IMR-90 (cell line): ENCODE data around the gene OR2V2. TPM values are rescaled to one million over a fixed set of nuclear protein-coding genes. Genes with fewer than 3 reads are reported as not detected.

Source experiments
- ATAC-seq: fragments of 200-7000 bp; cut with Tn5 transposase; 2 replicates; pipeline ENCODE4 v1.9.1; 2020; ENCODE audit warnings: low read depth, mild to moderate bottlenecking, moderate library complexity
- BruUV-seq: library from RNA; stranded (reverse); fragments of 400-500 nt; replicated peaks from 2 replicates; lab custom pipeline; 2021; lab: Mats Ljungman, UMichigan
- CTCF ChIA-PET: fragments of 300-600 bp; formaldehyde crosslinking; extraction: SDS; loops from one replicate; lab custom pipeline; 2021; ENCODE audit warnings: antibody characterized with exemption; lab: Yijun Ruan, JAX
- POLR2A ChIA-PET: fragments of 300-600 bp; sonication (Branson Sonifier 250); formaldehyde crosslinking; loops from one replicate; lab custom pipeline; 2022; ENCODE audit warnings: antibody characterized with exemption; ENCODE audit not compliant: unreplicated experiment; lab: Charles Lee
- DNase-seq: peaks from one replicate; pipeline ENCODE4 v3.0.0; 2013
- H2AFZ ChIP-seq: replicated peaks from 2 replicates; pipeline ENCODE3; 2013; ENCODE audit warnings: low read length, mild to moderate bottlenecking; ENCODE audit not compliant: poor library complexity
- H2AK5ac ChIP-seq: 2 replicates; pipeline ENCODE4 v1.6.1; 2013; ENCODE audit warnings: low read depth, low read length, inconsistent platforms
- H2AK9ac ChIP-seq: replicated peaks from 2 replicates; pipeline ENCODE3; 2013; ENCODE audit warnings: mild to moderate bottlenecking, low read depth, low read length, moderate library complexity; ENCODE audit not compliant: poor library complexity
- H2BK120ac ChIP-seq: 2 replicates; pipeline ENCODE4 v1.6.1; 2013; ENCODE audit warnings: low read depth, low read length, inconsistent platforms
- H2BK15ac ChIP-seq: 3 replicates; pipeline ENCODE4 v1.6.1; 2013; ENCODE audit warnings: low read depth, low read length, inconsistent platforms
- H2BK20ac ChIP-seq: 2 replicates; pipeline ENCODE4 v1.6.1; 2013; ENCODE audit warnings: low read depth, mild to moderate bottlenecking, inconsistent platforms, low read length, moderate library complexity
- H2BK5ac ChIP-seq: 2 replicates; pipeline ENCODE4 v1.6.1; 2013; ENCODE audit warnings: mild to moderate bottlenecking, low read depth, low read length, inconsistent platforms; ENCODE audit not compliant: poor library complexity, severe bottlenecking
- H3K14ac ChIP-seq: replicated peaks from 2 replicates; pipeline ENCODE4 v1.6.1; 2013; ENCODE audit warnings: low read depth, low read length, inconsistent platforms
- H3K18ac ChIP-seq: 2 replicates; pipeline ENCODE4 v1.6.1; 2013; ENCODE audit warnings: low read depth, low read length, control low read depth
- H3K23ac ChIP-seq: 2 replicates; pipeline ENCODE4 v1.6.1; 2013; ENCODE audit warnings: low read depth, low read length, inconsistent platforms
- H3K27ac ChIP-seq: 2 replicates; pipeline ENCODE4 v1.5.1; 2013; ENCODE audit warnings: mild to moderate bottlenecking, control low read depth, low read length; ENCODE audit not compliant: insufficient read depth
- H3K27me3 ChIP-seq: 2 replicates; pipeline ENCODE4 v1.6.1; 2013; ENCODE audit warnings: low read length; ENCODE audit not compliant: control insufficient read depth, insufficient read depth
- H3K36me3 ChIP-seq: 2 replicates; pipeline ENCODE4 v1.6.1; 2013; ENCODE audit warnings: low read length, mixed read lengths; ENCODE audit not compliant: control insufficient read depth, insufficient read depth
- H3K4ac ChIP-seq: 2 replicates; pipeline ENCODE4 v1.6.1; 2013; ENCODE audit warnings: low read depth, low read length, inconsistent platforms
- H3K4me1 ChIP-seq: 2 replicates; pipeline ENCODE4 v1.6.1; 2013; ENCODE audit warnings: low read length, mixed read lengths; ENCODE audit not compliant: control insufficient read depth, insufficient read depth
- H3K4me2 ChIP-seq: 2 replicates; pipeline ENCODE4 v1.6.1; 2013; ENCODE audit warnings: low read depth, mild to moderate bottlenecking, control low read depth, low read length, moderate library complexity
- H3K4me3 ChIP-seq: 2 replicates; pipeline ENCODE4 v1.5.1; 2013; ENCODE audit warnings: low read depth, mild to moderate bottlenecking, control low read depth, low read length, moderate library complexity; ENCODE audit not compliant: insufficient read depth
- H3K56ac ChIP-seq: 2 replicates; pipeline ENCODE4 v1.6.1; 2013; ENCODE audit warnings: low read length, inconsistent platforms; ENCODE audit not compliant: insufficient read depth; ENCODE audit errors: extremely low read depth
- H3K79me1 ChIP-seq, 2 experiments: 2 replicates each; pipeline ENCODE4 v1.6.1; 2013; ENCODE audit warnings: low read length in 2 of 2, inconsistent platforms in 1 of 2, low read depth in 1 of 2
- H3K9ac ChIP-seq: 2 replicates; pipeline ENCODE4 v1.6.1; 2013; ENCODE audit warnings: low read depth, low read length, control low read depth
- H3K9me1 ChIP-seq: 2 replicates; pipeline ENCODE4 v1.6.1; 2013; ENCODE audit warnings: low read length, inconsistent platforms; ENCODE audit not compliant: insufficient read depth
- H3K9me3 ChIP-seq: 2 replicates; pipeline ENCODE4 v1.6.1; 2013; ENCODE audit warnings: low read length; ENCODE audit not compliant: control insufficient read depth, insufficient read depth
- H4K20me1 ChIP-seq: 2 replicates; pipeline ENCODE4 v1.6.1; 2013; ENCODE audit warnings: low read length, inconsistent platforms; ENCODE audit not compliant: insufficient read depth
- H4K5ac ChIP-seq: 2 replicates; pipeline ENCODE4 v1.6.1; 2013; ENCODE audit warnings: mild to moderate bottlenecking, low read depth, low read length, control low read depth
- H4K8ac ChIP-seq, 2 experiments: 2 replicates each; pipeline ENCODE4 v1.6.1; 2013; ENCODE audit warnings: low read depth in 2 of 2, low read length in 2 of 2, control low read depth in 1 of 2, inconsistent platforms in 1 of 2
- H4K91ac ChIP-seq: 2 replicates; pipeline ENCODE4 v1.6.1; 2013; ENCODE audit warnings: low read depth, low read length, inconsistent platforms; ENCODE audit not compliant: insufficient read depth
- BHLHE40 ChIP-seq: fragments of 150-350 bp; IDR thresholded peaks from 2 replicates; pipeline ENCODE4 v1.6.1; 2016; ENCODE audit warnings: mild to moderate bottlenecking, low read depth, low read length
- CHD1 ChIP-seq: IDR thresholded peaks from 2 replicates; pipeline ENCODE4 v1.6.1; 2012; ENCODE audit warnings: low read depth, low read length, improper control_type of control experiment
- CTCF ChIP-seq: conservative IDR thresholded peaks from 2 replicates; pipeline ENCODE4 v1.5.1; 2012; ENCODE audit warnings: mild to moderate bottlenecking, low read depth, low read length, improper control_type of control experiment
- FOS ChIP-seq: fragments of 150-350 bp; IDR thresholded peaks from 2 replicates; pipeline ENCODE4 v1.6.1; 2016; ENCODE audit warnings: low read depth, low read length
- MAFK ChIP-seq: IDR thresholded peaks from 2 replicates; pipeline ENCODE4 v1.6.1; 2012; ENCODE audit warnings: low read depth, low read length, improper control_type of control experiment
- MXI1 ChIP-seq: IDR thresholded peaks from 2 replicates; pipeline ENCODE4 v1.6.1; 2012; ENCODE audit warnings: low read depth, mild to moderate bottlenecking, low read length, moderate library complexity, borderline replicate concordance
- NFE2L2 ChIP-seq: fragments of 150-350 bp; IDR thresholded peaks from 2 replicates; pipeline ENCODE4 v1.6.1; 2016; ENCODE audit warnings: low read depth, mild to moderate bottlenecking, low read length
- POLR2A ChIP-seq: IDR thresholded peaks from 2 replicates; pipeline ENCODE4 v1.6.1; 2012; ENCODE audit warnings: mild to moderate bottlenecking, low read depth, low read length
- RAD21 ChIP-seq: IDR thresholded peaks from 2 replicates; pipeline ENCODE4 v1.6.1; 2012; ENCODE audit warnings: low read length, improper control_type of control experiment
- RCOR1 ChIP-seq: IDR thresholded peaks from 2 replicates; pipeline ENCODE4 v1.6.1; 2012; ENCODE audit warnings: mild to moderate bottlenecking, low read length, improper control_type of control experiment; ENCODE audit not compliant: insufficient replicate concordance
- RFX5 ChIP-seq: IDR thresholded peaks from 2 replicates; pipeline ENCODE4 v1.8.0; 2012; ENCODE audit warnings: low read depth, mild to moderate bottlenecking, low read length, moderate library complexity
- SMC3 ChIP-seq: fragments of 150-350 bp; IDR thresholded peaks from 2 replicates; pipeline ENCODE4 v1.6.1; 2016; ENCODE audit warnings: low read depth, mild to moderate bottlenecking, antibody characterized with exemption, low read length, moderate library complexity
- USF2 ChIP-seq: fragments of 150-350 bp; IDR thresholded peaks from 2 replicates; pipeline ENCODE4 v1.6.1; 2017; ENCODE audit warnings: mild to moderate bottlenecking, antibody characterized with exemption, low read length, low read depth
- WGBS, 2 experiments: methylation state at CpG; one replicate each; pipeline versions ENCODE4 v1.1.5 to v1.1.7; 2013; ENCODE audit warnings: missing lambda C conversion rate in 2 of 2; ENCODE audit not compliant: insufficient read length in 1 of 2; ENCODE audit errors: extremely low coverage in 2 of 2; 5-methylcytosine and 5-hydroxymethylcytosine counted together
- dilution Hi-C: fragments of 300-500 bp; cut with HindIII; formaldehyde crosslinking; loops from one replicate; pipeline ENCODE4 v1.14.3; 2018; ENCODE audit warnings: low sequenced_read_pairs; ENCODE audit not compliant: unreplicated experiment
- in situ Hi-C: fragments of 300-500 bp; cut with MboI; formaldehyde crosslinking; loops from 3 replicates; pipeline ENCODE4 v1.14.3; 2019; ENCODE audit warnings: low sequenced_read_pairs, inconsistent platforms, mixed read lengths
- intact Hi-C: fragments of 100-400 bp; cut with micrococcal nuclease; formaldehyde crosslinking; loops from 2 replicates; pipeline ENCODE4 v1.10.0; 2022
- polyA plus RNA-seq, 3 experiments: library from polyadenylated mRNA; depleted of rRNA; stranded (reverse); fragments of >200 nt; gene quantifications; 2 replicates each; pipeline ENCODE4 v1.2.3, GENCODE V29; 2012; ENCODE audit warnings: low replicate concordance in 1 of 3
- total RNA-seq: library from RNA; depleted of rRNA; stranded (reverse); fragments of >200 nt; gene quantifications from 2 replicates; pipeline ENCODE4 v1.2.3, GENCODE V29; 2012
- TF ChIP-seq, protein P1 (sequence below): fragments of 150-350 bp; IDR thresholded peaks from 2 replicates; pipeline ENCODE4 v1.6.1; 2016; ENCODE audit warnings: low read depth, mild to moderate bottlenecking, low read length, moderate library complexity, borderline replicate concordance

The OR2V2 gene
- total and polyA plus RNA-seq, 2 of the 4 experiments (the other 2 are of a cell fraction) = not detected

DNA sequence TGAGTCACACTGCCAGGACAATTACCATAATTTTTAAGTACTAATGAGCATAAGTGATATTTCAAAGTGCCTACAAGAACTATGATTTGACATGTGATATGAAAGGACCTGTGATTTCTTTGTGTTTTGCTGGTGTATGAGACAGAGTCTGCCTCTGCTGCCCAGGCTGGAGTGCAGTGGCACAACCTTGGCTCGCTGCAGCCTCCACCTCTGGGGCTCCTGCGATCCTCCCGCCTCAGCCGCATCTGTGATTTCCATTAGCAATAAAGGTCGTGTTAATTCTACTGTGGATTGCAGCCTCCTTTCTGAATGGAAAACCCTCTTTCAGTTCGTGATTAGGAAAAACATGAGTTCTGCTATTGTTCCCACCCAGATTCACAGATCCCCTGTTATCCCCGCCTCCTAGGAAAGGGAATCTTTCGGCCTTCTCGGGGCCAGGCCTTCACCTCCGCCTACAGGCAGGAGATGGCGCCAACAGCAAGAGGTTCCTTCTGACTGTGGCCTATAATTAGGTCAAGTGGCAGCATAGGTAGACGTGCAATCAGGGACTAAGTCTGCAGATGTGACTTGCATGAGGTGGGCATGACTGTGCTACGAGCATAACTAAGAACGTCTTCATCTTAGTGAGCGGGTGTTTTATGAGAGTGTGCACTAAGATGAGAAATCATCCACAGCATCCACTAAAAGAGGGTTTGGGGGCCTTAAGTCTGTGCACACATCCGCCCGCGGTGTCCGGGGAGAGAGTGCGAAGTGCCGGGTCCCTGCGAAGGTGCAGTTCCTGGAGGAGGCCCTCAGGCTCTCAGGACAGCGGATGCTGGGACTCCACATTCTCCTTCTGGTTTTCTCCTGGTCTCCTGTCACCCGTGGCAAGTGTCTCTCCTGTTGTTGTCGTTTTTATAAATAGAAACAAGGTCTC is 34.5 kb downstream of the OR2V2 start:
- ATAC-seq = peak; percentile 69
- Histone ChIP-seq H3K36me3 (no peaks in the 10 kb centered on the region), H3K14ac (no peak overlapping the region), H3K18ac (no peak overlapping the region), H3K56ac (no peak overlapping the region), H2BK15ac (no peak overlapping the region), H3K4me2 (no peak overlapping the region), H3K27me3 (no peaks in the 10 kb centered on the region), H3K23ac (no peak overlapping the region), H3K4me3 (no peak overlapping the region), H3K9ac (no peak overlapping the region), H2AFZ (no peak overlapping the region), H4K8ac (no peak overlapping the region), H3K4ac (no peak overlapping the region), H4K5ac (no peak overlapping the region), H2BK20ac (no peak overlapping the region), H2AK5ac (no peak overlapping the region), H2BK5ac (no peak overlapping the region), H3K9me3 (no peaks in the 10 kb centered on the region), H3K9me1 (no peaks in the 10 kb centered on the region; the same call in 1 of the 2 replicates), H4K91ac (no peak overlapping the region), H3K27ac (no peak overlapping the region), H2BK120ac (no peak overlapping the region), H2AK9ac (no peak overlapping the region), H4K20me1 (no peaks in the 10 kb centered on the region; the same call in 1 of the 2 replicates), H3K4me1 (no peaks in the 10 kb centered on the region), H3K79me1 (no peaks in the 10 kb centered on the region)
- in situ Hi-C loops = loop anchor here (10.0 kb wide), 1 partner anchor 377 kb away; the partner anchor contains the start of gene MGAT1
- dilution Hi-C loops = no loop called here
- peak; percentile 65 for DNase-seq
- POLR2A ChIA-PET = no interaction called here
- intact Hi-C loops = loop anchor here (2.0 kb wide), 1 partner anchor 397 kb away; no protein-coding TSS in a partner anchor
- CTCF ChIA-PET = no interaction called here
- no TSS peak for BruUV-seq
- 66% methylated on average over 7 of the region's 25 CpGs; no CpG with 5 or more reads in 1 of the 2 experiments for WGBS, 2 experiments
- TF ChIP-seq, protein P1, sequence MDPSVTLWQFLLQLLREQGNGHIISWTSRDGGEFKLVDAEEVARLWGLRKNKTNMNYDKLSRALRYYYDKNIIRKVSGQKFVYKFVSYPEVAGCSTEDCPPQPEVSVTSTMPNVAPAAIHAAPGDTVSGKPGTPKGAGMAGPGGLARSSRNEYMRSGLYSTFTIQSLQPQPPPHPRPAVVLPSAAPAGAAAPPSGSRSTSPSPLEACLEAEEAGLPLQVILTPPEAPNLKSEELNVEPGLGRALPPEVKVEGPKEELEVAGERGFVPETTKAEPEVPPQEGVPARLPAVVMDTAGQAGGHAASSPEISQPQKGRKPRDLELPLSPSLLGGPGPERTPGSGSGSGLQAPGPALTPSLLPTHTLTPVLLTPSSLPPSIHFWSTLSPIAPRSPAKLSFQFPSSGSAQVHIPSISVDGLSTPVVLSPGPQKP = no peak
- TF ChIP-seq RAD21 = peak; percentile 79
- TF ChIP-seq USF2 = no peak
- no peak for TF ChIP-seq MXI1
- no peak for TF ChIP-seq POLR2A
- TF ChIP-seq CHD1 = no peak
- TF ChIP-seq BHLHE40 = no peak
- no peak for TF ChIP-seq FOS
- no peak for TF ChIP-seq RFX5
- no peak for TF ChIP-seq MAFK
- peak; percentile 60 for TF ChIP-seq SMC3
- peak; percentile 80 for TF ChIP-seq CTCF
- TF ChIP-seq NFE2L2 = no peak
- no peak for TF ChIP-seq RCOR1
